GM21529 (cell line): ENCODE results near the gene KRTAP5-11.
"Not testable (repeated sequence)": the region's sequence is repeated elsewhere in the genome, so short reads cannot be mapped to it uniquely, and the experiment has no call there.

Experiments
- ATAC-seq: cut with Tn5 transposase; IDR thresholded peaks from one replicate; pipeline ENCODE4 v1.9.1; 2021; ENCODE audit not compliant: unreplicated experiment

KRTAP5-11 gene

GRCh38 chr11:71534711-71535608 lies 47.7 kb downstream of the KRTAP5-11 start:
- not testable (repeated sequence) for ATAC-seq

- ATAC-seq = no peak
Measured at GRCh38 chr11:71532036-71532610, 50.6 kb downstream of the KRTAP5-11 start.
